ENCODE results near the gene RBBP5. TPM values are rescaled to one million over a fixed set of nuclear protein-coding genes. Genes with fewer than 3 reads are reported as not detected.
A peak's percentile ranks its signal among the peaks of the same experiment; 100 is the strongest.

Gene RBBP5
- total RNA-seq, 2 donors from 2014 or later = 10.0 to 11.0 TPM

DNA sequence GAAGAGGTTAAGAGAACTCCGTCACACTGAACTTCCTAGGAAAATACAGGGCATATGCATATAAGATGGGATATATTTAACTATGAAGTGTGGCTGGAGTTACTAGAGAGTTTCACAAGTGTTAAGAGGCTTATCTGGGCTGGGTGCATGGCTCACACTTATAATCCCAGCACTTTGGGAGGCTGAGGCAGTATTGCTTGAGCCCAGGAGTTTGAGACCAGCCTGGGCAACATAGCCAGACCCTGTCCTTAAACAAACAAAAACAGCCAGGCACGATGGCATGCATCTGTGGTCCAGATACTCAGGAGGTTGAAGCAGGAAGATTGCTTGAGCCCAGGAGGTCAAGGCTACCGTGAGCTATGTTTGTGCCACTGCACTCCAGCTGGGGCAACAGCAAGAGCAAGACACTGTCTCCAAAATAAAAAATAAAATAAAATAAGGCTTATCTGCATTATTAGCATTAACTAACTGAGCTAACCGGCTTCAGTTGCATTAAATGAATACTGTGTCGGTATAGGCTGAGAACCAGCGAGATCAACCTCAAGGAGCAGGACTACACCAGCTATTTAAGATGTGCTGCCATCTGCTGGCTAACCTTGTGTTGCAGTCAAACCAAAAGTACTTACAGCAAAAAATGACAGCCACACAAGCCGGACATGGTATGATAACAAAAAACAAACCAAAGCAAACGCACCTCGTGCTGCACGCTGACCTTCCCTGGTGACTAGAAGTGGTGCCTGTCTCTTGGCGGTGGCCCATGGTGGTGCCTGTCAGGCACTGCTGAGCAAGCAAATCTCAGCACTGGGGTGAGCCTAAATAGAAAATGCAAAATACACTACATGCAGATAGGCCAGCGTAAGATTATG, 19.7 kb upstream of the RBBP5 start:
- DNase-seq (peak; percentile 74), ATAC-seq (peak; percentile 72 to 84)
- intact Hi-C loops (cut with DNase I) = no loop called here

DNA sequence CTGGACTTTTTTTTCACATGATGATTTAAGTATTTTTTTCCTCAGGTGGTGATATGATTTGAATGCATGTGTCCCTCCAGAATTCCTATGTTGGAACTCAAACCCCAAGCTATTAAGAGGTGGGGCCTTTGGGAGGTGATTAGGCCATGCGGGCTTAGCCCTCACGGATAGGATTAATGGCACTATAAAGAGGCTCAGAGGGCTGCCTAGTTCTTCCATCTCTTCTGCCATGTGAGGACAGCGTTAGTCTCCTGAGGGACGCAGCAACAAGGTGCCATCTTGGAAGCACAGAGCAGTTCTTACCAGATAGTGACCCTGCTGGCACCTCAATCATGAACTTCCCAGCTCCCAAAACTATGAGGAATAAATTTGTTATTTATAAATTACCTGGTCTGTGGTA, 18.3 kb upstream of the RBBP5 start:
- ATAC-seq = no peak
- no peak for DNase-seq
- intact Hi-C loops (cut with DNase I) = no loop called here

DNA sequence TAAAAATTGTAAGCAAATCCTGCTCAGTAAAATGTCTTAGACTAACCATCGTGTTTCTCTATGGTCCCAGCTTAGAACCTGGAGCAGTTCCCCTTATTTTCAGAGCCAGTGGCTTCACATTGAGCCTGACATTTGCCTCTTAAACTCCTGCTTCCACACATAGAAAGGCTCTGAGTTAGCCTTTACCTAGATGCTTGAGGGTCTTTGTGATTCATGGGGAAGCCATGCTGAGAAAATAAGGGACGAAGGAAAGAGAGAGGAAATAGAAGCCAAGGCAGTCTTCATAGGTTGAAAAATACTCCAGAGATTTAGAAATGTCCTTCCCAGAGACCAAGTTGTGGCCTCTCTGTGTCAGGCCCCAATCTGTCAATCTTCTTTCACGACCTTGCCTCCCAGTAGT, 16.1 kb upstream of the RBBP5 start:
- ATAC-seq (no peak), DNase-seq (no peak)
- intact Hi-C loops (cut with DNase I) = no loop called here

DNA sequence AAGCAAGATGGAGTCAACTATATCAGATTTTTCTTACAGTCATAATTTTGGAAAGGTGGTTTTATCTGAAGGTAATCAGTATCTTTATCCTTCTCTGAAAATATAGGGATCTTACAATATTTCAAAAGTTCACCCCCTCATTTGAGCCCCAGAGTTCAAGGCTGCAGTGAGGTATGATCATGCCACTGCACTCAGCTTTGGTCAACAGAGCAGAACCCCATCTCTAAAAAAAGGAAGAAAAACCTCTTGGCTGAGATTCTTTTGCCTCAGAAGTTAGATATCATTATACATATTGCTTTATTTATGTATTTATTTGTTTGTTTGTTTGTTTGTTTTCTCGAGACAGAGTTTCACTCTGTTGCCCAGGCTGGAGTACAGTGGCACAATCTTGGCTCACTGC, 11.5 kb upstream of the RBBP5 start:
- ATAC-seq = no peak

DNA sequence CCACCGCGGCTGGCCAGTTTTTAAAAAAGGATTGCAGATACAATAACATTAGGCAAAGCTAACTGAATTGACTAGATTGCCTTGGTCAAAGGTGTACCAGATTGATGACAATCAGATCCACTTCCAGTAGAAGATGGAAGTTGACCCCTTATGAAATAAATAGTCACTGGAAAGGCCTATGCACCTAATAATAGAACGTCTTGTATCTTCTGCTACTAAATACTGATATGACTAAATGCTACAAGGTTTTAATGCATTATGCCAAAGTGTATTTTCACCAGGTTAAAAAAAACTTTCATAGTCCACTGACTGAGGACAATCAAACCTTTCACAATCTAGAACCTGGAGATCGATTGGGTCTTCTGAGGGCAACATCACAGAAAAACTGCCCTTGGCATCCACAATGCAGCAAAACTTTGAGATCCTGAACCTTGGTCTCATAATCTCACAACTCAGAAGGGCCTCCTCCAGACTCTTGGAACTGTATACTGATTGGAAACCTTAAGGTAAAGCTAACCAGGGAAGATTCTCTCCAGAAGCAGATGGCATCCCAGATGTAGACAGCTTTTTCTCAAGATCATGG, 7.8 kb upstream of the RBBP5 start:
- ATAC-seq = no peak
- no peak for DNase-seq
- intact Hi-C loops (cut with DNase I) = no loop called here

More for the DNA sequence above, 11.5 kb upstream of the RBBP5 start:
- no peak for DNase-seq
- intact Hi-C loops (cut with DNase I) = no loop called here

DNA sequence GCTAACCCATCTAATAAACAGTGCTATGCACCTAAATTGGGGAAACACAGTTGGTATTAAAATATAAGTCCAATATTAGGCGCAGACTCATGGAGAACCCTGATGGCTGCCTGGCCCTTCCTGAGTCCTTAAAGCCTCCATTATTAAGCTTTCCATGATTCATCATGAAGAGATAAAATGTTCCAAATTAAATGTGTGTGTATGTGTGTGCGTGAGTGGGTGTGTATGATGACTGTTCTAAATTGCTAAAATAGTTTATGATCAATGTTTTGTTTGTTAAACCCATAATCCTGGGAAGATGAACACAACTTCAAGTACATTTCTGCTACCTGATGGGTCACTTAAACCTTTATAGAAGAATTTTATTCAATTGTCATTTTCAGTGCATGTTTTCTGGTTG, 6.3 kb upstream of the RBBP5 start:
- no peak for ATAC-seq
- intact Hi-C loops (cut with DNase I) = no loop called here
- no peak for DNase-seq

DNA sequence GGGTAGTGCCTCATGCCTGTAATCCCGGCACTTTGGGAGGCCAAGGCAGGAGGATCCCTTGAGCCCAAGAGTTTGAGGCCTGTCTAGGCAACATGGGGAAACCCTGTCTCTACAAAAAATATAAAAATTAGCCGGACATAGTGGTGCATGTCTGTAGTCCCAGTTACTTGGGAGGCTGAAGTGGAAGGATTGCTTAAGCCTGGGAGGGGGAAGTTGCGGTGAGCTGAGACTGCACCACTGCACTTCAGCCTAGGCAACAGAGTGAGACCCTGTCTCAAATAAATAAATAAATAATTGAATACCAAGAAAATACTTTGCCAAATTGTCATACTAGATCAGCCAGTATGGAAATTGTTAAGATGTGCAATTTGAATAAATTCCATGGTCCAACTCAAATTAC, 5.9 kb upstream of the RBBP5 start:
- DNase-seq = no peak
- intact Hi-C loops (cut with DNase I) = no loop called here
- no peak for ATAC-seq

DNA sequence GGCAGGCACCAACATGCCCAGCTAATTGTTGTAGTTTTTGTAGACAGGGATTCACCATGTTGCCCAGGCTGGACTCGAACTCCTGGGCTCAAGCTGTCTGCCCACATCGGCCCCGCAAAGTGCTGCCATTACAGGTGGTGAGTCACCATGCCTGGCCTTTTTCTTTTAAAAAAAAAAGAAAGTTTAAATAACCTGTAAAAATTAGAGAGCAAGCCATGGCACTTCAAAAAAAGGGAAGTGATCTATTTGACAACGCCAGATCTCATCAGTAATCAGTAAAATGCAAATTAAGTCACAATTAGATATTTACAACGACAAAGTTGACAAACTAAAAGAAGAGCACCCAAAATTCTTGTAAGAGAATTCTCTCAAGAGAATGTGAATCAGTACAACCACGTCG, 2.9 kb upstream of the RBBP5 start:
- DNase-seq (no peak), ATAC-seq (no peak)
- intact Hi-C loops (cut with DNase I) = loop anchor here in 1 of 2 donors (5.0 kb wide), 1 partner anchor 133 kb away; no protein-coding TSS in a partner anchor

DNA sequence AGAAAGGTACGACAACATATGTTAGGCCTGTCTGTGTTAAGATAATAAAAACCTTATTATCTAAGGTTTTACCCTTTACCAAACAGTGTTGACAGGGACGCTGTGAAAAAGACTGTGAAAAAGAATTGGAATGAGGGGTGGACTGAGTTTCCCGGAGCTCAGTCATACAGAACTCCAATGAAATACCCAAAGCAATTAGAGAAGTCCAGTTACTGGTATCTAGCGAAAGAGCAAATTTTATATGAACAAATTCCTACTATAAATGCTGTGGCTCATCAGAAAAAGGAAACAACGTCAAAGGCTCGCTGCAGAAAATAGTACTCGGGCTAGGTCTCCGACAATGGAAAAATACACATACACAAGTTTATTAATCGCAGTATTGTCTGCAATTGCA, 708 bp upstream of the RBBP5 start:
- ATAC-seq (peak; percentile 6 to 14), DNase-seq (no peak)
- intact Hi-C loops (cut with DNase I) = loop anchor here in 1 of 2 donors (5.0 kb wide), 1 partner anchor 135 kb away; no protein-coding TSS in a partner anchor

DNA sequence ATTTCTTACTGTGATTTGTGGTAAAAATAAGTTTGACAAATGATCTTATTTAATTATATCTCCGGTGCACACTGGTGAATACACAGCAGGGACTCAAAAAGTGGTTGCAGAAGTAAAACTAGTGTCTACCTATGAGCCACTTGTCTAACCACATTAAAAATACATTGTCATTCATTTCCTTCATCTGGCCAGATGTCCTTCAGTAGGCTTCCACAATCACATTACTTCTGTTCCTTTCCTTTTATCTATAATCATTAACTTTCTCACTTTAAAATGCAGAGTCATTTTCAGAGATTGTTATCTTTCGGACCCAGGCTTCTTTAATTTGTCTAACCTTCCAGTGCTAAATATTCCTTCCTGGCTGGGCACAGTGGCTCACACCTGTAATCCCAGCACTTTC, 3.0 kb downstream of the RBBP5 start:
- DNase-seq = no peak
- intact Hi-C loops (cut with DNase I) = no loop called here
- no peak for ATAC-seq

DNA sequence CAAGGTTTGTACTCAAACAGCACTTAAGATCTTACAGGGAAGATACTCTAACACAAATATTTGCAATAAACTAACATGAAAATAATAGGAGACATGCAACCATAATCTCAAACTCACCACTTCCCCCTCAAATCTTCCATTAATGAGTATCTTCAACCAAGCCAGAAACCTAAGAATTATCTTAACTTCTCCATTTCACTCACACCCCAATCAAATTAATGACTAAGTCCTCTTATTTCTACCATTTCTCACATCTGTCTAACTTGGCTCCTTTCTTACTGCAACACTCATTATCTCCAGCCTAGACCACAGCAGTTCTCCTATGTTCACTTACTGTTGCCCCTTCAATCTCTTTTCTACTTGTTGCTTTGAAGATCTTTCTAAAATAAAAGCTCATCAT, 10.4 kb downstream of the RBBP5 start:
- no peak for ATAC-seq
- no peak for DNase-seq
- intact Hi-C loops (cut with DNase I) = no loop called here

DNA sequence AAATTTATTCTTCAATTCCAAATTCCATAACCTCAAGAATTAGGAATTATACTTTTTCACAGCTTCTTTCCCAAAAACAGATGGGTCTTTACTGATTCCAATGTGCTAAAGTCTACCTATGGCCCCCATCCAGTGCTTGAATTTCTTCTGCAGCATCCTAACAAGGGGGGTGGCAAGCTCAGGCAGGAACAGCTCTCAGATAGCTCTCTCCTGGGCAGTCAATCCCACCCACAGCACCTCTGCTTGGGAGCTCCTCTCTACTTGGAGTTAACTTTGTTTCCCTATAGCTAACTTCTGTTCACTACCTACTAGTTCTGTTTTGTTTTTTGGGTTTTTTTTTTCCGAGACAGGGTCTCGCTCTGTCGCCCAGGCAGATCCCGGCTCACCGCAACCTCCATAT, 12.1 kb downstream of the RBBP5 start:
- intact Hi-C loops (cut with DNase I) = no loop called here
- no peak for DNase-seq
- ATAC-seq = no peak

DNA sequence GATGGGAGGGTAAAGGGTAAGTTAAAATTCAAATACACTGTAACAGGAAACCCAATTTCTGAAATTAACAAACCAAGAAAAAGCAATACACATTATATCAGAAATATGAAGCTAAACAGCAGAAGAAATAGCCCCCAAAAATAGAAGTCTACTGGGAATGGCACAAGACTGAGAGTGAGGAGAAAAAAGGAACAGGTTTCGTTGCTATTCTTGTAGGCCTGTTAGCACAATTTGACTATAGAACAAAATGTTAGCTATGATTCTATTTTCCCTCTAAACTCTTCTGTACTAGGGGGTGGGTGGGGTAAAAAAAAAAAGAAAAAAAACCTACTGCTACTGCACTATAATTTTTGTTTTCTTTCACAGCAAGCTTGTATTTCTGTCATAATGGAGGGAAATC, 12.5 kb downstream of the RBBP5 start:
- ATAC-seq (no peak), DNase-seq (no peak)
- intact Hi-C loops (cut with DNase I) = no loop called here

DNA sequence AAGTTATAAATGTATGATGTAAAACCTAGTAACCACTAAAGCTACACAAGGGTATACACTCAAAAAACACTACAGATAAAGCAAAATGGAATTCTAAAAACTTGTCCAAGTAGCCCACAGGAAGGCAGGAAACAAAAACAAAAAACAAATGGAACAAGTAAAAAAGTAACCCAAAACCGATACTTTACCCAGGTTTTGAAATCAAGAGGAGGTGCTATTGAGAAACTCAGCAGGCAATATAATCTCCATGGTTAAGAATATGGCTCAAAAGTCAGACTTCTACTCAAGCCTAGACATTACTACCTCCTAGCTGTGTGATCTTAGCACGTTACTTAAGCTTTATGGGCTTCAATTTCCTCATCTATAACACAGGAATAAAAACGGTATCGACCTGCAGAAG, 13.3 kb downstream of the RBBP5 start:
- no peak for DNase-seq
- no peak for ATAC-seq
- intact Hi-C loops (cut with DNase I) = no loop called here

DNA sequence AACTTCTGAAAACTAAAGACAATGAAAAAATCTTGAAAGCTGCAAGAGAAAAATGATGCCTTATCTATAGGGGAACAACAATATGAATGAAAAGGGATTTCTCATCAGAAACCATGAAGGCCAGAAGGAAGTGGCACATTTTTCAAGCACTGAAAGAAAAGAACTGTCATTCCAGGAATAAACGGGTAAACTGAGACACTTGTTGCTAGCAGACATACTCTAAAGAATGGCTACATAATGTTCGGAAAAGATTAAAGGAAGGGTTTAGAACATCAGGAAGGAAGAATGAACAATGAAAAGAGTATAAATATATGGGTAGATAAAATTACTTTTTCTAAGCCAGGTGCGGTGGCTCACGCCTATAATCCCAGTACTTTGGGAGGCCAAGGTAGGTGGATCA, 14.5 kb downstream of the RBBP5 start:
- intact Hi-C loops (cut with DNase I) = no loop called here
- no peak for ATAC-seq
- DNase-seq = no peak

DNA sequence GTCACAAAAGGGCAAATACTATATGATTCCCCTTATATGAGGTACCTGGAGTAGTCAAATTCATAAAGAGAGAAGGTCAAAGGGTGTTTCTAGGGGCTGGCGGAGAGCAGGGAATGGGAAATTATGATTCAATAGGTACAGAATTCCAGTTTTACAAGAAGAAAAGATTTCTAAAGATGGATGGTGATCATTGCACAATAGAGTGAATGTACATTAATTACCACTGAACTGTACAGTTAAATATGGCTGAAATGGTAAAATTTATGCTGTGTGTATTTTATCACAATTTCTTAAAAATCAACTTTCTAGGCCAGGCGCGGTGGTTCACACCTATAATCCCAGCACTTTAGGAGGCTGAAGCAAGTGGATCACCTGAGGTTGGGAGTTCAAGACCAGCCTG, 19.4 kb downstream of the RBBP5 start:
- ATAC-seq (no peak), DNase-seq (no peak)
- intact Hi-C loops (cut with DNase I) = no loop called here

DNA sequence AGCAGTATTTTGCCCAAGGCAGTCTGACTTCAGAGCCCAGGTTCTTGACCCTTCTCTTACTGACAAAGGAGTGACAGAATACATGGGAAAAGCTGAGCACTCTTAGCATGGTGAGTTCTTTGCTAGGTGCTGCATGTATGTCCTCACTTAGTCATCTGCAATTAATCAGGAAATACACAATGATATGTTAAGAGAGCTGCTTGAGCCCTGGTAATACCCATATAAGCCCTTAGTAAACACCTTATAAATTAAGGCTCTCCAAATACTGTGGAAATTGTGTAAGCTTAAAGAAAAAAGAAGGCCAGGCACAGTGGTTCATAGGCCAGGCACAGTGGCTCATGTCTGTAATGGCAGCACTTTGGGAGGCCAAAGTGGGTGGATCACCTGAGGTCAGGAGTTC, 23.5 kb downstream of the RBBP5 start:
- intact Hi-C loops (cut with DNase I) = no loop called here
- no peak for DNase-seq
- no peak for ATAC-seq

DNA sequence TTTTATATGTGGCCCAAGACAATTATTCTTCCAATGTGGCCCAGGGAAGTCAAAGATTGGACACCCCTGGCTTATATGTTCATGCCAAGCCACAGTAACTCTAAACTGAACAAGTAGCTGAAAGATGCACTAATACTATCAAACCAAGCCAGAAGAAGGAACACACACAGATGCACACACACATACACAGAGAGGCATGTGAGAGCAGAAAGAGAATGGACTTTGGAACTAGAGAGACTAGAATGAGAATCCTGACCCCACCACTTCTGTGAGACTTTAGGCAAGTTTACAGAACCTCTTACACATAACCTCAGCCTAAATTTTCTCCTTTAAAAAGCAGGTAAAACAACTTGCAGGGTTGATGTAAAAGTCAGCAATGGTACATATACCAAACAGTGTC, 26.4 kb downstream of the RBBP5 start:
- ATAC-seq (no peak), DNase-seq (no peak)
- intact Hi-C loops (cut with DNase I) = no loop called here

DNA sequence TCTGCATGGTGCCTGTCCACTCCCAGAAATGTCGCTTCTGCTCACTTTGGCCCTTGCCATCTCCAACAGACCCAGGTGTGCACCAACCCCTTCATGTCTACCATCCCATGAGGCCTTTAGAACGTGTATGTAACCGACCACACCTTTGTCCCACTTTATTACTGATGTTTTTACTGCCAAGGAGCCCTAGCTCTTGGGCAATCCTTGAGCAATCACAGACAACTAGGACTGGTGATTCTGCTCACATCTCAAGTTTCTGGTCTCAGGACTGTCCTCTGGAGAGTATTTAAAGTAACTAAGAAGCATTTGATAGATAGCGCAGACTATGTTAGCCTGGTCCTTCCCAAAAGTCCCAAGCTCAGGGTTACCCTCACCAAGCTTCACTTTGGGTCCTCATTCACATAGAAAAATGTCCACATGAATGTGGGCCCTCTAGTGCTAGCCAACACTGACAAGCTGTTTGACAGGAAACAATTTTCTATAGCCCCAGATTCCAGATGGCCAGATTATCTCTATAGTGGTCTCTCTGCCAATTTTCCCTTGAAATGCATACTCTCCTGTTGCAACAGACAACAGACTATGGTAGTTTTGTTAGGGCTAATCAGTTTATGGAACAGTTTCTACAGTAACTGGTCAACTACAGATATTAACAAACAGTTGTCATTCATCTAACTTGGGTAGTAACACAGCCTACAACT, 30.6 kb downstream of the RBBP5 start:
- DNase-seq = no peak
- peak in 1 of 2 donors; percentile 68 for ATAC-seq
- intact Hi-C loops (cut with DNase I) = no loop called here

DNA sequence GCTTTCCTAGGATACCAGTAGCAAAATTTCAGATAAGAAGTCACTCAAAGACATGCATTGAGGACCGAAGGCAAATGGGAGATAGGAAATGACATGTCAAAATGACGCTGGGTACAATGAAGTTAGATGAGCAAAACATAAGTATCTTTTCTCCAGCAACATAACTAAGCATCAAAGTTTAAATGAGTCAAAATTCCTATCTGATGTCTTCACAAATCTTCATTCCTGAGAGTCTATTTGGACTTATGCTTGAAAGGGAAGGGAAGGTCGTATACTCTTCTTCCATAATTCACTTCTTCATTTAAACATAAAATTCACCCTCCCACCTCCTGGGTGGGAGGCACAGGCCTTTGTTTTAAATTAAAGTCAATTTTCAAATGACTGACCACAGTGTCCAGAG, 33.4 kb downstream of the RBBP5 start:
- no peak for ATAC-seq
- intact Hi-C loops (cut with DNase I) = no loop called here

More for the DNA sequence above, 33.4 kb downstream of the RBBP5 start:
- no peak for DNase-seq

Measured in left cardiac atrium (tissue), 4 donors.